Natural killer cell treated with Interleukin-12 subunit alpha and Interleukin-12 subunit beta and Interleukin-15 and Interleukin-18, amount 100 ng/mL, for 72 hours (primary cell): Measurements from ENCODE around the gene STAB1. TPM values are rescaled to one million over a fixed set of nuclear protein-coding genes. Genes with fewer than 3 reads are reported as not detected.

Experiments used
- ATAC-seq, 2 donors: fragments of 150-1000 bp; cut with Tn5 transposase in 1 of 2; sonication (Bioruptor Pico), chemical (Tn5 transposase) in 1 of 2; 2 replicates each; pipeline ENCODE4 v1.10.0; 2021
- DNase-seq: peaks from one replicate; pipeline ENCODE4 v3.0.0; 2022; ENCODE audit warnings: low spot score
- H3K27ac Mint-ChIP-seq, 2 donors: 1 replicate in 1 of 2; 2 replicates in 1 of 2; pipeline ENCODE4 v1.8.0; 2022; ENCODE audit warnings: mixed read lengths in 2 of 2, mild to moderate bottlenecking in 1 of 2, moderate library complexity in 1 of 2
- H3K27me3 Mint-ChIP-seq, 2 donors: 1 replicate in 1 of 2; 2 replicates in 1 of 2; pipeline ENCODE4 v1.8.0; 2022; ENCODE audit warnings: mixed read lengths in 2 of 2
- H3K36me3 Mint-ChIP-seq: one replicate; pipeline ENCODE4 v1.8.0; 2022; ENCODE audit warnings: mixed read lengths
- H3K4me1 Mint-ChIP-seq, 2 donors: 1 replicate in 1 of 2; 2 replicates in 1 of 2; pipeline ENCODE4 v1.8.0; 2022; ENCODE audit warnings: low read depth in 2 of 2, mixed read lengths in 2 of 2, mild to moderate bottlenecking in 1 of 2
- H3K4me3 Mint-ChIP-seq: one replicate; pipeline ENCODE4 v1.8.0; 2022; ENCODE audit warnings: mixed read lengths
- H3K9me3 Mint-ChIP-seq: 2 replicates; pipeline ENCODE4 v1.8.0; 2022; ENCODE audit warnings: mixed read lengths
- total RNA-seq, 2 donors: library from RNA; stranded (reverse); gene quantifications; one replicate each; pipeline ENCODE4 v1.2.3, GENCODE V29; 2022

The STAB1 gene
- total RNA-seq, 2 donors from 2014 or later: 0.57 to 0.92 TPM

- DNase-seq: no peak
- no peak for ATAC-seq
- H3K36me3 Mint-ChIP-seq: no peaks in the 10 kb centered on the region
- peak overlapping the region; percentile 89 for H3K4me3 Mint-ChIP-seq
- no peaks in the 10 kb centered on the region for H3K9me3 Mint-ChIP-seq
- H3K27me3 Mint-ChIP-seq: peaks cover 0 to 2% of the 10 kb centered on the region in 2 donors
- H3K4me1 Mint-ChIP-seq: peaks cover 9 to 27% of the 10 kb centered on the region in 2 donors
- H3K27ac Mint-ChIP-seq: peak overlapping the region; percentile 66 to 67
Observed at GRCh38 chr3:52531860-52532516, 36.9 kb downstream of the STAB1 start.

DNA sequence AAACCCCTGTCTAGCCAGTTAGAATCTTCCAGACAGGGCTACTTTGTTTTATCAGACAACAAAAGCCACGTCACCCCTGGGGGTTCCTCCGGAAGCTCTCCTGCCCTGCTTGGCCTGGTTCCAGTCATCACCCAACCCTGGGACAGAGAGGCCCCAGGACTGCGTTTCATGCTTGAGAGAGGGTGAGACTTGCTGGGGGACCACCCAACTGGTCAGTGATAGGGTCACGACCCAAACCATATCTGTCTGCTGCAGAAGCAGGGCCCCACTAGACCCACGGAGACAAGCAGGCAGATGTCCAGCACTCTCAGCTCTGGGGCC is 37.3 kb downstream of the STAB1 start:
- H3K9me3 Mint-ChIP-seq: no peaks in the 10 kb centered on the region
- peak overlapping the region; percentile 66 to 67 for H3K27ac Mint-ChIP-seq
- peaks cover under 1% of the 10 kb centered on the region for H3K36me3 Mint-ChIP-seq
- H3K27me3 Mint-ChIP-seq: peaks cover 0 to 2% of the 10 kb centered on the region in 2 donors
- peaks cover 12 to 30% of the 10 kb centered on the region in 2 donors for H3K4me1 Mint-ChIP-seq
- peak; percentile 60 for DNase-seq
- no peak for ATAC-seq
- H3K4me3 Mint-ChIP-seq: peak overlapping the region; percentile 89

DNA sequence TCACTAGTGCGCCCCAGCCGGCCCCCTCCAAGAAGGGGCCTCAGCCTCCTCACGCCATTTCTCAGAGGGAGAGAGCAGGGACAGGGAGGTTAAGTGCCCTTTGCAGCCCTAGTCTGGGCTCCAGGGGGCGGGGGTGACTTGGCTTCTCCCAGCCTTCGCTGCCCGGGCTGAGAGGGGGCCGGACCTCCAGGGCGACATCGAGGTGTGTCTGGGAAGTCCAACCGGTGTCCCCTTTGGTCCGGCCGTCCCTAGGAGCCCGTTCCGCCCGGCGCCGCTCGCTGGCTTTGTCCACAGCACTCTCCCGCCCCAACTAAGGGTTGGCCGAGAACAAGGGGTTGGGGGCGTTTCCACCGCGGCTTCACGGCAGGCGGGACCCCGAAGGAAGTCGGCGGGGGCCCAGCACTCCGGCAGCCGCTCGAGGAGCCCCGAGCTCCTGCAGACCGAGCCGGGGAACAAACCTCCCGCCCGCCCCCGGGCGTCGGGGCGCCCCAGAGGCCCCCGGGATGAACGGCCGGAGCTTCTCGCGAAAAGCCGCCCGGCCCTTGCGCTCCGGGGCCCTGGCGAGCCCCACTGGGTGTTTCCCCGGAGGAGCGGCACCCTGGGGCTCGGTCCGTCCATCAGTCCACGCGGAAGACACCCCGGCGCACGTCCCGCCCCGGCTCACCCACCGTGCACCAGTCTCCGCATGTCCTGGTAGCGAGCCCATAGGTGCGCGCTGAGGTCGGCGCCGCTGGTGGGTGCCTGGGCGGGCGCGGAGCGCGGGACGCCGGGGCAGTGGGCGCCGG is 37.9 kb downstream of the STAB1 start:
- Mint-ChIP-seq H3K4me3 (peak overlapping the region; percentile 89), H3K4me1 (peaks cover 18 to 36% of the 10 kb centered on the region in 2 donors), H3K36me3 (peaks cover 6% of the 10 kb centered on the region), H3K27ac (peak overlapping the region; percentile 66 to 67), H3K27me3 (peaks cover 0 to 2% of the 10 kb centered on the region in 2 donors), H3K9me3 (no peaks in the 10 kb centered on the region)
- ATAC-seq (peak in 1 of 2 donors; percentile 2), DNase-seq (no peak)

GRCh38 chr3:52533623-52534280 is 38.6 kb downstream of the STAB1 start, which contains the start of gene NT5DC2:
Gene NT5DC2, minus strand, starts transcription at chr3:52533857. Its CDS starts 120 bp downstream, at chr3:52533737.
- DNase-seq (peak; percentile 83), ATAC-seq (peak; percentile 72 to 80)
- H3K9me3 Mint-ChIP-seq: no peaks in the 10 kb centered on the region
- H3K27me3 Mint-ChIP-seq: peaks cover 0 to 2% of the 10 kb centered on the region in 2 donors
- peak within 1 kb of the TSS; percentile 89 for H3K4me3 Mint-ChIP-seq
- peaks cover 8% of the 10 kb centered on the region for H3K36me3 Mint-ChIP-seq
- peak within 1 kb of the TSS; percentile 66 to 67 for H3K27ac Mint-ChIP-seq
- peaks cover 23 to 43% of the 10 kb centered on the region in 2 donors for H3K4me1 Mint-ChIP-seq

- H3K9me3 Mint-ChIP-seq: no peaks in the 10 kb centered on the region
- DNase-seq (no peak), ATAC-seq (no peak)
- H3K27me3 Mint-ChIP-seq: peaks cover 0 to 2% of the 10 kb centered on the region in 2 donors
- H3K36me3 Mint-ChIP-seq: peaks cover 14% of the 10 kb centered on the region
- H3K4me3 Mint-ChIP-seq: peak overlapping the region; percentile 75
- peaks cover 29 to 51% of the 10 kb centered on the region in 2 donors for H3K4me1 Mint-ChIP-seq
- peak overlapping the region; percentile 41 to 63 for H3K27ac Mint-ChIP-seq
Observed at GRCh38 chr3:52534281-52535183, 39.4 kb downstream of the STAB1 start.

- peaks cover 0 to 2% of the 10 kb centered on the region in 2 donors for H3K27me3 Mint-ChIP-seq
- H3K9me3 Mint-ChIP-seq: no peaks in the 10 kb centered on the region
- peaks cover 29 to 51% of the 10 kb centered on the region in 2 donors for H3K4me1 Mint-ChIP-seq
- H3K4me3 Mint-ChIP-seq: peak overlapping the region; percentile 95
- peak overlapping the region; percentile 91 to 93 for H3K27ac Mint-ChIP-seq
- H3K36me3 Mint-ChIP-seq: peaks cover 14% of the 10 kb centered on the region
- DNase-seq: no peak
- ATAC-seq: no peak
Observed at GRCh38 chr3:52535411-52536111, 40.4 kb downstream of the STAB1 start.

GRCh38 chr3:52536112-52536368 is 40.9 kb downstream of the STAB1 start:
- Mint-ChIP-seq H3K27me3 (peaks cover 0 to 2% of the 10 kb centered on the region in 2 donors), H3K4me3 (peak overlapping the region; percentile 95), H3K9me3 (no peaks in the 10 kb centered on the region), H3K27ac (peak overlapping the region; percentile 91 to 93), H3K4me1 (peaks cover 29 to 51% of the 10 kb centered on the region in 2 donors), H3K36me3 (peaks cover 14% of the 10 kb centered on the region)
- DNase-seq (no peak), ATAC-seq (no peak)

DNA sequence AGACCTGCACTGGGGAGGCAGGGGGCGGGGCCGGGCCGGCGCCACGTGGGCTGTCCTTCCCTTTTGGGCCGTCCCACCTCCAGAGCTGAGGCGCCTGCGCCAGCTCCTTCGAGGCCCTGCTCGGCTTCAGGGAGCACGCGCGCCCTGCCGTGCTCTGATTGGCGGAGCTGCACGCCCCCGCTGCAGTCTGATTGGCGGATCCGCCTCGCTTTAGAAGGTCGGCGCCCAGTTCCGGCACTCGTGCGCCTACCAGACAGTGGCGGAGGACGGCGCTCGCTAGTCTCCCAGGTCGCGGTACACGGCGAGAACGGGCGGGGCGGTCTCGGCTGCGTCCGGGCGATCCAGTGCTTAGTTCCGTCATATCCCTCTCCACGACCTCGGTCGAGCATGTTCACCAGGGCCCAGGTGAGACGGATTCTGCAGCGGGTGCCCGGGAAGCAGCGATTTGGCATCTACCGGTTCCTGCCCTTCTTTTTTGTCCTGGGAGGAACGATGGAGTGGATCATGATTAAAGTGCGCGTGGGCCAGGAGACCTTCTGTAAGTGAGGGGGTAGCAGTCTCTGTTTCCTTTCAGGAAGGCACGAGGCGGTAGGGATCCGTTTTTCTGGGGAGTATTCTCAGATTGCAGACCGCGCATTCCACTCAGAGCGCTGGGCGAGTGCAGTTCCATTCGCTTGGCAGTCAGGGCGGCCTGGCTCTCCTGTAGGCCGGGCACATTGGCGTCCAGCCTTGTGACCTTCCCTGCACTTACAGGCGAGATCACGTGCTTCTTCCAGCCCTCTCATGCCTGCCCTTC is 41.4 kb downstream of the STAB1 start, which contains the start of gene UQCC5:
UQCC5 (plus strand) TSS at position 237 of the 796 bp plus-strand sequence; CDS start at position 388, 151 bp downstream.
- peak; percentile 94 to 95 for ATAC-seq
- Mint-ChIP-seq H3K27ac (peak within 1 kb of the TSS; percentile 91 to 93), H3K4me3 (peak within 1 kb of the TSS; percentile 95), H3K27me3 (peaks cover 0 to 2% of the 10 kb centered on the region in 2 donors), H3K4me1 (peaks cover 29 to 51% of the 10 kb centered on the region in 2 donors), H3K9me3 (no peaks in the 10 kb centered on the region), H3K36me3 (peaks cover 14% of the 10 kb centered on the region)
- DNase-seq: peak; percentile 99

DNA sequence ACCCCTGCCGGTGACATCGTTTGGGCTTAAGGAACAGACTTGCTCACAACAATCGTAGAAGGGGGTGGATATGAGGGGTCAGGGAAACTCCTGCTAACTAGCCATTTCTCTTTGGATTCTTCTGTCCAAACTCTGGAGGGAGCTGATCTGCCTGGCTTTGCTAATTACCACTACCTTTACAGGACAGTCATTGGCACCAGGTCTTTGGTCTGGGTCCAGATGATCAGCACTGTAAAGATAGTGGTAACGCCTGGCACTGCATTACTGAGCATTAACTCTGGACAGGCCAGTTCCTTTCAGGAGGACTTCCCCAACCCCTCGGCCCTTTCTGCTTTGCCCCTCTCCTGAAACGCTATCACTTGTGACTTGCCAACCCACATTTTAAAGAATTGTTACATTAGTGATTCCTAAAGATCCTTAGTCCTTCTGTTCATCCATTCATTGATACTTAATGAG is 42.1 kb downstream of the STAB1 start:
- DNase-seq: no peak
- ATAC-seq: no peak
- Mint-ChIP-seq H3K27ac (peak overlapping the region; percentile 91 to 93), H3K9me3 (no peaks in the 10 kb centered on the region), H3K4me1 (peaks cover 29 to 50% of the 10 kb centered on the region in 2 donors), H3K4me3 (peak overlapping the region; percentile 95), H3K36me3 (peaks cover 14% of the 10 kb centered on the region), H3K27me3 (peaks cover 0 to 2% of the 10 kb centered on the region in 2 donors)

GRCh38 chr3:52537726-52538421 is 42.7 kb downstream of the STAB1 start:
- Mint-ChIP-seq H3K27ac (peak overlapping the region; percentile 91 to 93), H3K36me3 (peaks cover 14% of the 10 kb centered on the region), H3K27me3 (peaks cover 0 to 2% of the 10 kb centered on the region in 2 donors), H3K9me3 (no peaks in the 10 kb centered on the region), H3K4me1 (peaks cover 26 to 44% of the 10 kb centered on the region in 2 donors), H3K4me3 (peak overlapping the region; percentile 95)
- no peak for DNase-seq
- no peak for ATAC-seq

DNA sequence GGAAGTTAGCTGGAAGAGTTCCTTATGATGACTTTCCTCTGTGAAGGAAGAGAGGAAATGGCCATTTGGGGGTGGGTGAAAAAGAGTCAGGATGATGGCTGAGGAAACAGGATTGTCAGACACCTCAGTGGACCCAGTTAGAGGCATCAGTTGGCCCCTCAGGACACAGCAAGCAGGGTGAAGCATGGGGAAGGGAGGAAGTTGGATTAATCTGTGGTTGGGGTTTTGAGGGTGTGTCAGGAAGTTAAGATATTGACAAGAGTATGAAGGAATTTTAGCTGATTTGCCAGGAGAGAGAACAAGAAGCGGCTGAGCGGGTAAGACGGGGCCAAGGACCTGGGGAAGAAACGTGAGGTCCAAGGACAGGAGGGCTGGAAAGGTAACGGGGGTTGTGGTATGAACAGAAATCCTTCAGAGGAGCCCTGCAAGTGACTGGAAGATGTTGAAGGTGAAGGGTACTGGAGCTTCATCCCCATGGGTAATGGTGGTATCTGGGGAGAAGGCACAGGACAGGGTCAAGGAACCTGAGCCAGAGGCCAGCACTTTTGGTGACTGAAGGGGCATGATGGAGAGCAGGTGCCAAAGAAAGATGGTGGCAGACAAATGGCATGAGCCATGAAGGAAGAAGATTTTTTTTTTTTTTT is 44.0 kb downstream of the STAB1 start:
- H3K9me3 Mint-ChIP-seq: no peaks in the 10 kb centered on the region
- H3K27ac Mint-ChIP-seq: peak overlapping the region; percentile 18 to 91
- peaks cover 26 to 44% of the 10 kb centered on the region in 2 donors for H3K4me1 Mint-ChIP-seq
- peak overlapping the region; percentile 95 for H3K4me3 Mint-ChIP-seq
- DNase-seq (no peak), ATAC-seq (no peak)
- peaks cover 0 to 2% of the 10 kb centered on the region in 2 donors for H3K27me3 Mint-ChIP-seq
- H3K36me3 Mint-ChIP-seq: peaks cover 14% of the 10 kb centered on the region
